GM19455 (cell line): Measurements from ENCODE around the gene FBXL20.

Experiments used
- ATAC-seq: cut with Tn5 transposase; IDR thresholded peaks from one replicate; pipeline ENCODE4 v1.9.1; 2021; ENCODE audit not compliant: unreplicated experiment

Gene FBXL20

GRCh38 chr17:39229274-39229913 is 172.0 kb downstream of the FBXL20 start:
- ATAC-seq: no peak

GRCh38 chr17:39227364-39227919 is 174.0 kb downstream of the FBXL20 start:
- ATAC-seq: no peak

DNA sequence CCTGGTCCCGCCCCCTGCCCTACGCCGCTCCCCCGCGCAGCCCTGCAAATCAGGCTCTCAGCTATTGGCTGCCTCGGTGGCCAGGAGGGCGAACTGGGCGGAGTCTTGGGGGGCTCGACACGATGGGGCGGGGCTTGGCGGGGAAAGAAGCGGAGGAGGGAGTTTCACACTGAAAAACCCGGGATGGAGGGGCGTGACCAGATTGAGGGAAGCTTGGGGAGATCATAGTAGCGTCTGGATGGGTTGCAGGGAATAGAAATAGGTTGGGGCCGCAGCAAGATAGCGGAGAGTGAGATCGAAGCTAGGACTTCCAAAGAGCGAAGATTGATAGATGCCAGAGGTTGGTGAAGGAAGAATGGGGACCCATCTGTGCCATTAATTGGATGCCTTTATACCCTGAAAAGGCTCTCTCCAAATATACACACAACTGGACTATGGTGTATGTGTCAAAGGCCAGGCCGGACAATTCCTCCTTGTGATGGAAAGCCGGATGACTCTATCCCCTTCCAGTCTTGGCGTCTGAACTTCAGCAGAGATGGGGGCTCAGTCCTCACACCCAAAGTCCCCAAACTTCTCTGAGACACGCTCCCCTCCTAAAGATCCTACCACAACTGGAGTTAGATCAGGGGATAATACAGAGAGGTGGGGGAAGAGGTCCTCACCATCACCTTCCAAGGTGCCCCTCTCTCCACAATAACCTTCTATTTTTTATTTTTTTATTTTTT is 175.3 kb downstream of the FBXL20 start:
- ATAC-seq: no peak

DNA sequence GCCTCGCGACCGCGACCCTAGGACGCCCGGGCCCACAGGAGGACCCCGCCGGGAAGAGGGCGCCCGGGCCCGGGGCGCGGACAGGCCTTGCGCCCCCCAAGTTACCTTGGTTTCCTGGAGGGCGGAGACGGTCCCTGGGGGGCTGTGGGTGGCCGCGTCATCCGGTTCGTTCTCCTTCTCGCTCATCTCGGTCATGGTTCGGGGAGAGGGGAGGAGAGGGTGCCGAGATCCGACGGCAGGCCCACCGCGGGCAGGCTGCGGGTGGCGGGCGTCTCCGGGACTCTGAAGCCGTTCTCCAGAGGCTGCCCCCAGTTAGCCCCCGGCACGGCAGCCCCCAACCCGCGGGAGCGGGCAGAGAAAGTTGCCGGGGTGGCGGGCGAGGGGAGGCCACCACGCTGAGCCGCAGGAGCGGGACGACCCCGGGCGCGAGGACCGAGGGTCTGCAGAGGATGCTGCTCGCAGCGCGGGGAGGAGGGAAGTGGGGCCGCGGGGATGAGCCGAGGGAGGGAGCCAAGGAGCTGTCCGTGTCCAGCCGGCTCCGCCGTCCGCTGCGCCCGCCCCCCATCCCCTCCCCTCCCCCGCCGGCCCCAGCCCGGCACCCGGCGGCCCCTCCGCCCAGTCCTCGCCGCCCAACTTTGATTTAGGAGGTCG is 176.0 kb downstream of the FBXL20 start, which contains the start of gene STAC2:
Gene STAC2, minus strand, starts transcription at position 638 of the 651 bp plus-strand sequence. Its CDS starts 443 bp downstream, at position 195.
- no peak for ATAC-seq

DNA sequence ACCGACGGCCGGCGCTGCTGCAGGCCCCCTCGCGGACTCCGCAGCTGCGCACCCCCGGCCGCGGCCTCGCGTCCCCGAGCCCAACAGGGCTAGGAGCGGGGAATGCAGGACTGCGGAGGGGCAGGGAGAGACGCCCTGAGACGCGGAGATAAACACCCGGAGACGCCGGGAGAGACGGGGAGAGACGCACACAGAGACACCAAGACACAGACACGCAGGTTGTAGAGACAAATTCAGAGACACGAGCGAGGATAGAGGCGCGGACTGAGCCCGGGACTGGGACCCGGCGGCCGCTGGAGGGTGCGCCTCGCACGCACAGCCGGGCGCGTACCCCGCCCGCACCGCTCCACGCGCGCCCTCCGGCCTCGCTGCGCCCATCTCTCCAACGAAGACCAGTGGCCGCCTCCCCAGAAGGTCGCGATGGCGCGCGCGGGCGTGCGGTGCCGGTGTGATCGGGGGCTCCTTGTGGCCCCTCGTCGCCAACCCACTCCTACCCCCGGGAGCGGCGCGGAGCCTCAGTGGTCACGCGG is 176.6 kb downstream of the FBXL20 start:
- no peak for ATAC-seq

GRCh38 chr17:39223907-39224777 is 177.3 kb downstream of the FBXL20 start:
- no peak for ATAC-seq

- ATAC-seq: no peak
These were observed 178.3 kb downstream of the FBXL20 start for GRCh38 chr17:39222866-39223834.

- ATAC-seq: no peak
These were observed 179.3 kb downstream of the FBXL20 start for GRCh38 chr17:39222151-39222550.

- no peak for ATAC-seq
These were observed 179.9 kb downstream of the FBXL20 start for GRCh38 chr17:39221572-39221971.

DNA sequence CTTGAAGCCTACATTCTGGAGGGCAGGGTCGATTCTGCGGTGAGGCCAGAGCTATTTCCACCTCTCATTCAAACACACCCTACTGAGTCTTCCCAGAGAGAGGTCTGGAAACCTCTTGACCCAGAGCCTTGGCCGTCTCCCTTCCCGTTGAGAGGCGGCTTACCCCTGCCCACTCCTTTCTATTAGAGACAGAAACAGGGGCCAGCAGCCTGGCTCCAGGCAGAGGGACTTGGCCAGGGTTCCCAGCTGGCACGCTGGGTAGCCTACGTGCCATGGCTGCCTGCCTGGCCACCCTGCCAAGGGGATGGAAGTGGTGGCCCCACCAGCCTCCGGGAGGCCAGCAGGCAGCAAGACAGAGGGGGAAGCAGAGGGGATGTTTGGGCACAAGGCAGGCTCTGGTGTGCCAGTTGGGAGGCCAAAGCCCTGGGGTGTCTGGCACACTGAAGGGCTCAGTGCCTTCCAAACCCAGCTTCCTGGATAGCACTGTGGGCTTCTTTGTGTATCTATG is 181.7 kb downstream of the FBXL20 start:
- no peak for ATAC-seq

DNA sequence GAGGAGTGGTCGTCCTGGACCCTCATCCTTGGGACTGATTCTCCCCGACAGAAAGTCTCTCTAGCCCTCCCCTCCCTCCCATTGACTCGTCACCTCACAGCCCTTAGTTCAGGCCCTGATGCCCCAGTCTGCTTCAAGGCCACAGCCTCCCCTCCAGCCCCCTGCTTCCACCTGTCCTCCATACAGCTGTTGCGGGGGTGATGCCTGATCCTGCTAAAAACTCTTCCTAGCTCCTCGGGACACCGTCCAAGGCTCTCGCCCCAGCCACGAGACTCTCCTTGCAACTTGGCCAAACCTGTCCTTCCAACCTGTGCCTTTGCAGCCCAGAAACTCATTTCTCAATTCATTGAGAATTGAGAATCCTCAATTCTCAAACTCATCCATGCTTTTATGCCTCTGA is 182.5 kb downstream of the FBXL20 start:
- ATAC-seq: no peak

DNA sequence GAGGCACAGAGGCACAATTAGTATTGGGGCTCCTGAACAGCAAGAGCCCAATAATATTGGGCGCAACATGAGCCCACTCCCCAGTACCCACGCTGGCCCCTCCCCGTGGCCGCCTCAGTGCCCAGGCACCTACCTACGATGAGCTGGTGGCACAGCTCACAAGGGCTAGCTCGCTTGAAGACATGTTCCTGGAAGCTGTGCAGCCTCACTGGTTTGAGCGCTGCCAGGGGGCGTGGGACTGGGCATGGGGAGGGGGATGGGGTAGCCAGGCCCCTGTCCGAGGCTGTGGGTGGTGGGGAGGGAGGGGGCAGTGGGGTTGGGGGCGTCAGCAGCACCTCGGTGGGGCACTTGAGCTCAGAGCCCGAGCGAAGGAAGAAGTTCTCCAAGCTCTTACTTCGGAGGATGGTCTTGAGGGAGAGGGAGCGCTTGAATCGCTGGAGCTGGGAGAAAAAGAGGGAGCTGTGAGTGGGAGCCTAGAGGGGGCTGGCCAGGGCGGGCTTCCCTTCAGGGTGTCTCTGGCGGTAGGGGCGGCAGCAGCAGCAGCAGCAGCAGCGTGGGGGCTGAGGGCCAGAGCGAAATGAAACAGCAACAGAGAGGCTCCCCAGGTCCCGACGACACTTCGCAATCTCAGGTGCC is 183.6 kb downstream of the FBXL20 start:
- no peak for ATAC-seq

DNA sequence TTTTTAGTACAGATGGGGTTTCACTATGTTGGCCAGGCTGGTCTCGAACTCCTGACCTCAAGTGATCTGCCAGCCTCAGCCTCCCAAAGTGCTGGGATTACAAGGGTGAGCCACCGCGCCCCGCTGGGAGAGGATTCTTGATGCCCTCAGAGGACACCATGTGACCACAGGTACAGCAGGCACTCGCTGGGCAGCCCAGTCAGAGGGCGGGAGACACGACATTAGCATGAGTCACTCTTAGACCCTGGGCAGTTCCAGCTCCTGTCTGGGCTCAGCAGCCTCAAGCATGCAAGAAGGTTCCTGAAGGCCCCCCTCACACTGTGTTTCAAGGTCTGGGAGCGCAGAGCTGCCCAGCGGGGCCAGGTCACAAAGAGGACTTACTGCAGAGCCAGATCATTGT is 187.6 kb downstream of the FBXL20 start:
- ATAC-seq: no peak

GRCh38 chr17:39212841-39213480 is 188.5 kb downstream of the FBXL20 start:
- no peak for ATAC-seq

- ATAC-seq: no peak
These were observed 189.1 kb downstream of the FBXL20 start for GRCh38 chr17:39212195-39212810.

DNA sequence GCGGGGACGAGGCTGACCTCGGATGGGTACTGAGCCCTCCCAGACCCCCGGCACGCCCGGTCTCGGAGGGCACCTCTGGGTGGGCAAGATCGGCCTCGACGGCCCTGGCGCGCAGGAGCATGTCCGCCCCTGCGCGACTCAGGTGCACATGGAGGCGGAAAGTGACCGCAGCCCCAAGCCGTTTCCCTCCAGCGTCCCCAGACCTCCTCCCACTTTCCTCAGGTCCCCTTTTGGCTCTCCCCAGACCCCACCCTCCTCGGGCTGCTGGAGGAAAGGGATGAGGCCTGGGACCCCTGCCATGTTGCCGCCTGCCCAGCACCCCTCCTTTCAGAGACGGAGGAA is 191.4 kb downstream of the FBXL20 start:
- no peak for ATAC-seq

- ATAC-seq: no peak
These were observed 191.9 kb downstream of the FBXL20 start for GRCh38 chr17:39209317-39210092.
